CD4-positive, alpha-beta T cell treated with Interleukin-6 for 4 hours (primary cell): ENCODE data around the gene SYDE2.

ENCODE experiments used
- DNase-seq: peaks from one replicate; pipeline ENCODE4 v3.0.0-alpha.2; 2020; ENCODE audit warnings: mixed read lengths

The SYDE2 gene

DNA sequence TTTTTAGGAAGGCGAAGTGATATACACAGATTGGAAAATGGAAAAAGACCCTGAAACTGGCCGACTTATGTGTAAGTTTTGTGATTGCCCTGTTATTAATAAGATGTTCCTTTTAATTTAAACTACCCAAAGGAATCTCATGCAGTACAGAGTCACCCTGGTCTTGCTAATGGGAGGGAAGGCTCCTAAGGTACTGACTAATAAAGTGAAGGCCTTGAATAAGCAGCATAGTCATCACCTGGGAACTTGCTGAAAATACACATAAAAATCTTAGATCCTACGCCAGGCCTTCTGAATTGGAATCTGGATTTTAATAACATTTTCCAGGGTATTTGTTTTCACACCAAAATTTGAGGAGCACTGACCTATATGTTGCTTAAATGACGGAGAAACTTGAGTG lies 79.1 kb downstream of the SYDE2 start:
- DNase-seq = no peak

DNA sequence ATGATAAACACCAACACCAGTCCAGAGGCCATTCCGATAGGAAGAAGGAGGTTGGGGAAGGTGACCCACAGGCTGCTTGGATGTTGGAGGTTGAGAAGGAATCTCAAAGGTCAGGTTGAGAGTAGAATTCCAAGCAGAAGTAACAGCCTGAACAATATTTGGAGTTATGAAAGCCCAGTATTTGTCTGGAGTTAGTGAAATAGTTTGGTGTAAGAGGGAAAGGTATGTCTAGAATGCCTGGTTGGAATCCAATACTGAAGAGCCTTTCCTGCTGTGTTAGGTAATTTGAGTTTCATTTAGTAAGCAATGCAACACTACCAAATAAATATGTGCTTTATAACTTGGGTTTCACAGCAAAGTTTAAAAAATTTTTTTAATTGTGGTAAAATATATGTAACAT lies 82.1 kb downstream of the SYDE2 start:
- DNase-seq = no peak

DNA sequence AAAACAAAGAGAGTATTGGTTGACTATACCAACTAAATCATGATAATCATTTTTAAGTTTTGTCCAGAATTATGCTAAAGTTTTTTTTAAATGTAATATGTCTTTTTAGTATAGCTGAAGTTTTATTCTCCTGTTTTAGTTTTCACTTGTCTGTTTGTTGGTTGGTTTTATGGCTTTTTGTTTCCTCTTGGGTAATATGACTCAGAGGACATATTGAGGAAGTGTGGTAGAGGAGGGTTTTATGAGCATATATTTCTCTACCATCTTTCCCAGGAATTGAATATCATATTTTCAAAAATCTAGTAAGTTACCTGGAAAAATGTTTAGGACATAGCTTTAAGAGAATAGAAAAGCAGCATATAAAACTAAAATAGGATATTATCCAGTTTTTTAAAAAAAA lies 84.0 kb downstream of the SYDE2 start:
- no peak for DNase-seq

DNA sequence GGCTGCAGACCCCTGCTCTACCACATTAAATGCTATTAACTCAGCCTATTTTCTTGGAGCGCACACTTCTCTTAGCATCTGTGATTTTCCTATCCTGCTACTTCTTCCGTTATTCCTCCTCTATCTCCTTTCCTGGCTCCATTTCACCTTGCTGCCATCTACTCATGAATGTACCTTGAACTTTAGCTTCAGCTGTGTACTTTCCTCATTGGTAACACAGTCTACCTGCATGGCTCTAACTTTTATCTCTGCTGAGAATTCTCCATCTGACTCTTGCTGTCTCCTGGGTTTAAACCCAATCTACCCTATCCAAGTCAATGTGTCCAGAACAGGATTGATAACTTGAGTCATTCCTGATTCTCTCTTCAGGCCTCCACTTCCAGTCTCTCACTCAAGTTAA lies 84.9 kb downstream of the SYDE2 start:
- no peak for DNase-seq

DNA sequence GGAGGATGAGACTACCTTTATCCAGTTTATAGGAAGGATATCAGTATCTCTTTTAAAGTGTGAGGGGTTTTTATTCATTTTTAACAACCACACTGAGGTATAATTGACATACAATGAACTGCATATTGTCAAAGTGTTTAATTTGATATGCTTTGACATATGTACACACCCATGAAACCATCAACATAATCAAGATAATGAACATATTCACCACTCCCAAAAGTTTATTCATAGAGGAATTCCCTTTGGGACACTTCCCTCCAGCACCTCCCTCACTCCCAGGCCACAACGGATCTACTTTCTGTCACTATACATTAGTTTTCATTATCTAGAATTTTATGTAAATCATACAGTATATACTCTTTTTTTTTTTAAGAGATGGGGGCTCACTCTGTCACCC lies 89.1 kb downstream of the SYDE2 start:
- DNase-seq = no peak

DNA sequence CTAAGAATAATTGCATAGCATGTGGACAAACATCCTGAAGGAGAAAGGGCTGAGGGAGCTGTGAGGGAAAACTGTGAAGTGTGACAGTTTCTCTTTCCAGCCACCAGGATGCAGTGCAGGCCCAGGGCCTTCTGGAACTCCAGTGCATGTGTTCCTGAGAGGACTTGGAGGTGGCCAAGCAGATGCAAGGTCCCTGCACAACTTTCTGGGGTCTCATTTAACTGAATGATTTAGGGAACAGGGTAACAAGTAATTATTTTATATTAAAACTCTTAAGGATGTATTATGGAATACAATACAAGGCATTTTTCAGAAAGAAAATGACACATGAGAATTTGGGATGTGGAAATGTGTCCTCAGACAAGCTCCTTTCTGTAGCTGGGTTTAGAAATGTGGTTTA lies 91.3 kb downstream of the SYDE2 start:
- DNase-seq = peak; percentile 56
